Measurements from ENCODE around the gene FAM234A.

FAM234A gene

DNA sequence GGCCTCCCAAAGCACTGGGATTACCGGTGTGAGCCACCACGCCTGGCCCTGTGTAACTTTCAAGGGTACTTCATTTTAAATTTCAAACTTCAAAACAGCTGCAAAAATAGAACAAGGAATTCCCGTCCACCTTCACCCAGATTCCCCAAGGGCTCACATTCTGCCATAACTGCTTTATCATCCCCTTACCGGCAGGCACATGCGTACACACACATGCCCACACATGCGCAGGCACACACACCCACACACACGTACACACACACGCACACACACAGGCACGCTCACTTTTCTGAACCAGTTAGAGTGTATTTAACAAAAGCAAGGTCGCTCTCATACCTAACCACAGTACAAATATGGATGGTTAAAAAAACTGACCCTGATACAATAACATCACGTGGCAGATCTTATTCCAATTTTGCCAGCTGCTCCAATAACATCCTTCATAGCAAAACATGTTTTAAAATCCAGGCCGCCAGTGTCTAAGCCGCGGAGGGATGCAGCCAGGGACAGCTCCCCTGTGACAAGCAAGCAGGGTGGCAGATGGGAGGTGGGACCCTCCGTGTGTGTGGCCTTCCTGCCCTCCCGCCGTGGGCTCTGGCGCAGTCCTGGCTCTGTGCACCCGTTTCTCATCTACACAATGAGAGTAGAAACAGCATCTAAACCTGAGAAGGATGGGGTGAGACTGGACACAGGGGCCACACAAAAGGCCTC is 71.5 kb downstream of the FAM234A start:
- no peak for DNase-seq

DNA sequence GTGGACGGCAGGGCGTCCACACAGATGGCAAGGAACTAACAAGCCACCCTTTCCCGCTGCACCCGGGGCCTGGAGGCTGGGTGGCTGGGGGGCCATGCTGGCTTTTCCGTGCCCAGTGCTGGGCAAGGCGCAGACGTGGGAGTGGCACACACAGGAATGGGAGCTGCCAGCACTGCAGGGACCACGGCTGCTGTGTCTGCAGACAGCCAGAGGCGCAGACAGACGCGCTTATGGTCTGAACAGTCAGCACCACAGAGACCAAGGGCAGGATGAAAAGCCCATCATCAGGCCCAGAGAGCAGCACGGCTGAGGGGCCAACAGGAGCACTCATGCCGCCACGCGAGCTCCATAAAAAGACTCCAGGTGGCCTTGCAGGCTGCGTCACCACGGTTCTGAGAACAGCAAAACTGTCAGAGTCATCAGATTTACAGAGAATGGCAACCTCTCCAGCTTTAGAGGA is 72.3 kb downstream of the FAM234A start:
- DNase-seq, result peak; percentile 47

DNA sequence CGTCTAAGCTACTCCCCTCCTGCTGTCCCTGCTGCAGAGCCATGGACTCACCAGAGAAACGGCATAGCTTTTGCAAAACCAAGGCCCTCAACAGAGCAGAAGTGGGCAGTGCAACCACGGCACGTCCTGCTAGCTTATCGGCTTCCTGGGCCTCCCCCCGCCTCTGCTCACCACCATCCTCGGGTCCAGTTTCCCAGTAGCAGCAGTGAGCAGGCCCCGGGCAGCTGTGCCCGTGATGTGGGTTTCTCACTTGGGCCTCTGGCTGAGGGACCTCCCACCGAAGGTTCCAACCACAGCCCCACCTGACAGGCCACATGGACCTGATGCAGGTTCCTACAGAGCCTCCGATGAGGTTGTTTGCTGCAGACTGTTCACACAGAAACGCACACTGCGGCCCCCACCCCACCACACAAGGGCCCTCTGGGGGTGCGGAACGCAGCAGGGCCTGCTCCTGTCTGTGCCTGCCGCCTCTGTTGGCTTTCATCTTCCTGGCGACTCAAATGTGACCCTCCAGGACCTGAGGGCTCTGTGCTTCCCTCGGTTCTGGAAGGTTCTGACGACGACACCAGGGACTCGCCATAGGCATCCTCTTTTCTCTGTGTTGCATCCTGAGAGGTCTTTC is 73.2 kb downstream of the FAM234A start:
- DNase-seq, result no peak

DNA sequence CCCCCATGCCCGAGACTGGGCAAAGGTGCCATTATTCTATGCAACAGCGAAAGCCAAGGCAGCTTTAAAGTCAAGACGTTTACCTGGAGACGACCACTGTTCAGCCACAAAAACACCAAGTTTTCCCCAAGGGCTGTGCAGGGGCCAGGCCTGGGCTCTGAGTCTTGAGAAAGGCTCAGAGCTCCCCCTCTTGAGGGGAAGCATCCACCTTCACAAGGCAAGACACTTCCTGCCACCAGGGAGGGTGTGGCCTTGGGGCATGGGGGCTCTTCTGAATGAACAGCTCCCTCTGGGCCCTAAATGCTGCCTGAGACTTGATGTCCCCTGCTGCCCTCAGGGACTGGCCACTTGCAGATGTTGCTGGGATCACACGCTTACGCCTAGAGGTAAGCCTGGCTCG is 74.9 kb downstream of the FAM234A start:
- no peak for DNase-seq

DNA sequence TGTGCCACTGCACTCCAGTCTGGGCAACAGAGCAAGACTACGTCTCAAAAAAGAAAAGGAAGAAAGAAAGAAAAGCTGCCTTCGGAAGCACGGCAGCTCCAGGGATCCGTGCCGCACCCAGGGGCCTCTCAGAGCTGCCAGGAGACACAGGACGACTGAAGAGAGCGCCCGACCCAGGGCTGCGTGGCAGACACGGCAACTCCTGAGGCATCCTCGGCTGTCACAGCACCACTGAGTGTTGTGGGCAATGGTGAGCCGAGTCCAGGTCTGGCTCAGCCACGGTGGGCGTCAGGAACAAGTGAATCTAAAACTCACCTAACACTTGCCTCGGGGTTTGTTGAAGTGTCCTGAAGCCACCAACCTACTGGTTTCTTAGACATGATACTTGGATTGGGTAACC is 77.1 kb downstream of the FAM234A start:
- no peak for DNase-seq

DNA sequence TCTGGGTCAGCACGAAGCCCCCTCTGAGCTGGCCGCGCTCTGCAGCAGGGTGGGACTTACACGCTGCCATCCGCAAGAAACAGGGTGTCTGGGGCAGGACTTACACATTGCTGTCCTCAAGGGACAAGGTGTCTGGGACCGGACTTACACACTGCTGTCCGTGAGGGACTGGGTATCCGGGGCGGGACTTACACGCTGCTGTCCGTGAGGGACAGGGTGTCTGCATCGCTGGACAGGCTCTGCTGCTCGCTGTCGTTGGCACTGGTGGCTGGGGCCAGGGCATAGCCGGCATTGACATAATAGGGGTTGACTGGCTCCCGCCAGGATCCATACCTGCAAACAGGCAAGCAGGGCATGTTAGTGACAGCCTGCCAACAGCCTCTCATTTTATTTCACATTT is 79.7 kb downstream of the FAM234A start:
- DNase-seq, result no peak

DNA sequence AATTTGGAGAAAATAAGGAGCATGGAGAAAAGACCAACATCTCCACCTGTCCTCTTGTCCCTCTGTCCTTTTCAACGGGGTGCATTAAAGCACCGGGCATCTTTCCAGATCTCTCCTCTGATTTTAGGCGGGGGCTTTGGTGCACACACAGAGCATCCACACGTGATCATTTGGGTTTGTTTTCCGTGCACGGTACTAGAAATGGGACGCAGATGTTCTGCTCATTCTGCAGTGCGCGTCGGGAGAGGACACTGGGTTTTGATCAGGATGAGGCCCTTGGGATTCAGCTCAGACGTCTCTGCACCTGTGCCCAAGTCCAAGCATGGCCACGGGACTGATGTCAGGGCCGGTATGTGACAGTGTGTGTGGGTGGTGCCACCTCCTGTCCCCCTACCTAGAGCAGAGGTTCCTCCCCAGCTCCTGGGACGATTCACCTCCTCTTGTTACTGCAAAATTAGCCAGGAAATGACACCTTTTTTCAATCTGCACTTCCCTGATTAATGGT is 80.2 kb downstream of the FAM234A start:
- no peak for DNase-seq
